Spleen (tissue), 7 donors: ENCODE data around the gene DSCAML1.
"Not testable (repeated sequence)": the region's sequence is repeated elsewhere in the genome, so short reads cannot be mapped to it uniquely, and the experiment has no call there.

Experiments used
- POLR2A ChIP-seq, 3 donors: fragments of 450-650 bp; IDR thresholded peaks; one replicate each; pipeline ENCODE4 v1.5.1; 2017; ENCODE audit warnings: antibody characterized with exemption in 3 of 3, mild to moderate bottlenecking in 1 of 3
- POLR2AphosphoS5 ChIP-seq, 3 donors: sonication (generic); formaldehyde crosslinking; IDR thresholded peaks; one replicate each; pipeline ENCODE4 v1.5.1; 2017; ENCODE audit warnings: antibody characterized with exemption in 3 of 3
- TF ChIP-seq, protein P1 (sequence below), 11 experiments: fragments of 200-600 bp in 7 of 11; fragments of 450-650 bp in 4 of 11; sonication (generic) in 4 of 11; IDR thresholded peaks in 8 of 11; conservative IDR thresholded peaks in 3 of 11; 1 replicate in 7 of 11; 2 replicates in 4 of 11; pipeline versions ENCODE4 v1.4.0 to v1.8.0; 2016 to 2021; ENCODE audit warnings: antibody characterized with exemption in 11 of 11, inconsistent platforms in 4 of 11, mild to moderate bottlenecking in 1 of 11
- donor health status: DM: no; HTN: no; CAD: no; lungs with moderate emphysema.
- donor health status: DM: no; HTN: no; CAD: no.
- donor health status: DM: no; HTN: no; CAD: no.

DNA sequence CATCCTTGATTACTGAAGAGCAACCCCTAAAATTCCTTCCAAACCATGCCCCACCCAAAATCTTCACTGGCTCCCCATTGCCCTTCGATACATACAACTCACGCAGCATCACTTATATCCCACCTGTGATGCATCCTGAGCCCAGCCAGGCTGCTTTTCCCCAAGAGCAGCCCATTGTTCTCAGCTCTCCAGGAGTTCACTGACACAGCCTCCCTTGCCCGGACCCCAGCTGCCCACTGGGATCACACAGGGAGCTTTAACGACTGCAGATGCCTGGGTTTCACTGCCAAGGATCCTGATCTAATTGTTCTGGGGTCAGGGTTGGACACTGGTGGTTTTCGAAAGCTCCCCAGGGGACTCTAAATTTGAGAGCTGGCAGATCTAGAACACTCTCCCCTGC, 33.6 kb downstream of the DSCAML1 start:
- TF ChIP-seq, protein P1, sequence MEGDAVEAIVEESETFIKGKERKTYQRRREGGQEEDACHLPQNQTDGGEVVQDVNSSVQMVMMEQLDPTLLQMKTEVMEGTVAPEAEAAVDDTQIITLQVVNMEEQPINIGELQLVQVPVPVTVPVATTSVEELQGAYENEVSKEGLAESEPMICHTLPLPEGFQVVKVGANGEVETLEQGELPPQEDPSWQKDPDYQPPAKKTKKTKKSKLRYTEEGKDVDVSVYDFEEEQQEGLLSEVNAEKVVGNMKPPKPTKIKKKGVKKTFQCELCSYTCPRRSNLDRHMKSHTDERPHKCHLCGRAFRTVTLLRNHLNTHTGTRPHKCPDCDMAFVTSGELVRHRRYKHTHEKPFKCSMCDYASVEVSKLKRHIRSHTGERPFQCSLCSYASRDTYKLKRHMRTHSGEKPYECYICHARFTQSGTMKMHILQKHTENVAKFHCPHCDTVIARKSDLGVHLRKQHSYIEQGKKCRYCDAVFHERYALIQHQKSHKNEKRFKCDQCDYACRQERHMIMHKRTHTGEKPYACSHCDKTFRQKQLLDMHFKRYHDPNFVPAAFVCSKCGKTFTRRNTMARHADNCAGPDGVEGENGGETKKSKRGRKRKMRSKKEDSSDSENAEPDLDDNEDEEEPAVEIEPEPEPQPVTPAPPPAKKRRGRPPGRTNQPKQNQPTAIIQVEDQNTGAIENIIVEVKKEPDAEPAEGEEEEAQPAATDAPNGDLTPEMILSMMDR (IDR thresholded peaks at IDR 0.05 in 8 of 11, conservative IDR thresholded peaks at IDR 0.05 in 3 of 11) = not testable (repeated sequence)
- not testable (repeated sequence) for TF ChIP-seq POLR2AphosphoS5, POLR2A (IDR thresholded peaks at IDR 0.05)
